Measurements from ENCODE around the gene PAXX.

PAXX gene

GRCh38 chr9:136952876-136953770 is 39.1 kb upstream of the PAXX start:
- DNase-seq (ENCODE audit: low read depth in 3 of 3): no peak

DNA sequence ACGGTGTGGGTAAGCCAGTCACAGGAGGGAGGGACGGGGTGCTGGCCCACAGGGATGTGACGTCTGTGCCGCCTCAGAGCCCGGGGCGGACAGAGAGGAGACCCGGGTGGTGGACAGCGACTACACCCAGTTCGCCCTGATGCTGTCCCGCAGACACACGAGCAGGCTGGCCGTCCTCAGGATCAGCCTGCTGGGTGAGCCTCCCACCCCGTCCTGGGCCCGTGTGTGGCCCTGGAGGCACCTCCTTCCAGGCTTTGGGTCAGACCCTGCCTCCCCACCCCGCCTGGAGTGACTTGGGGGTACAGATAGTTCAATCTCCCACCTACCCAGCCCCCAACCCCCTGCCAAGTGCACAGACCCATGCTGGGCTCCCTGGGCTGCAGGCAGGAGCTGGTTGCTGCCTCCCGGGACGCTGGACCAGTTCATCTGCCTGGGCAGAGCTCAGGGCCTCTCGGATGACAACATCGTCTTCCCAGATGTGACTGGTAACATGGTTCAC is 38.4 kb upstream of the PAXX start:
- no peak for DNase-seq (ENCODE audit: low read depth in 3 of 3)

- no peak for DNase-seq (ENCODE audit: low read depth in 3 of 3)
Observed at GRCh38 chr9:136954270-136955083, 37.7 kb upstream of the PAXX start.

DNA sequence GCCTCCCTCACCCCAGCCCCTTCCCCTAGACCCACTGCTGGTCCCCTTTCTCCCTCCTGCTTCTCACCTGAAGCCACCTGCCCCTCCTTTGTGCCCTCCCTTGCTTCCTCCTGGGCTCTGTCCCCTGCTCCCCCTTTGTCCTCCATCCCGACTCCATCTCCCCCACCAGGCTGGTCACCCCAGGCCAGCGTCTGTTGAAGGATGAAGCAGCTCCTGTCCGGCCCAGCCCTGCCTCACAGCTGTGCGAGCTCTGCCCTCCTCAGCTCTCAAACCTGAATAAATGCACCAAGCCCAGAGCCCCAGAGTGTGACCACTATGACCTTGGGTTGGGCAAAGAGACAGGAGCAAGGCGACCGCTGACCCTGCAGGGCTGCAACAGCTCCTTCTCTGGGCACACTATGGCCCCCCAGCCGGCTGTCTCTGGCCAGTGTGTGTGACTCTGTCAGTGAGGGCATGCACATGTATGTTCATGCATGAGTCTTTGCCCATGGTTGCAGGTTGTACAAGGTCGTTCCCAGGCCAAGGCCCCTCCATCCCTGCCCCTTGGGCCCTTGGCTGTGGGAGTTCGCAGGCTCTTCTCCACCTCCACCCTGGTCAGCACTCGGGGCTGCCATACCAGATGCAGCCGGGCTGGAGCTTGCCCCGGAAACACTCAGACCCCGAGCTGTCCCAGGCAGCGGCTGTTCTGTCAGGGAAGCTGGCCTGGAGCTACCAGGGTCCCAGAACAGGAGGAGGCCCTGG is 36.9 kb upstream of the PAXX start:
- no peak for DNase-seq (ENCODE audit: low read depth in 3 of 3)

DNA sequence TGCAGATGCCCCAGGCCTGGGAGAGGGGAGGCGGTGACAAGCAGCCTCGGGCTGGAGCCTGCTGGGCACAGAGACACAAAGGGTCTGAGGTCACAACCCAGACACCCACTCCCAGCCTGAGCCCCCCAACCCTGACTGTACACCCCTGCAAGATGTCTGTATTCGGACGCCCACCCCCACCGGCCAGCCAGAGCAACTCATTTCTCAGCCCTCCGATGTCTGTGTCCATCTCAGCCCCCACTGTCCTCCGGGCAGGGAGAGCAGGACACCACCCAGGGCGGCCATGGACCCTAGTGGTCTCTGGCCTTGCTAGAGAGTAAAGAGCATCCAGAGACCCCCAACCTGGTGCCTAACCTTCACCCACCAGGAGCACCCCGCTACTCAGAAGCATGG is 36.3 kb upstream of the PAXX start:
- no peak for DNase-seq (ENCODE audit: low read depth in 3 of 3)

DNA sequence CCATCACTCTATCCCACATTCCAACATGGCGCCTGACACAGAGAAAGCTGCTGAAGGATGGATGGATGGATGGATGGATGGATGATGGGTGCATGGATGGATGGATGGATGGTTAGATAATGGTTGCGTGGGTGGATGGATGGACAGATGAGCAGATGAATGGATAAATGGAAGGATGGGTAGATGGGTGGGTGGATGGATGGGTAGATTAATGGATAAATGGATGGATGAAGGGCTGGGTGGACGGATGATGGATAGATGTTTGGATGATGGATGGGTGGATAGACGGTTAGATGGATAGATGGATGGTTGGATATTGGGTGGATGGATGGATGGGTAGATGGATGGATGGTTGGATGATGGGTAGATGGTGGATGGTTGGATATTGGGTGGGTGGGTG is 35.6 kb upstream of the PAXX start:
- no peak for DNase-seq (ENCODE audit: low read depth in 3 of 3)

GRCh38 chr9:136957461-136957860 is 34.8 kb upstream of the PAXX start:
- no peak for DNase-seq (ENCODE audit: low read depth in 3 of 3)

GRCh38 chr9:136957901-136958300 is 34.3 kb upstream of the PAXX start:
- no peak for DNase-seq (ENCODE audit: low read depth in 3 of 3)

DNA sequence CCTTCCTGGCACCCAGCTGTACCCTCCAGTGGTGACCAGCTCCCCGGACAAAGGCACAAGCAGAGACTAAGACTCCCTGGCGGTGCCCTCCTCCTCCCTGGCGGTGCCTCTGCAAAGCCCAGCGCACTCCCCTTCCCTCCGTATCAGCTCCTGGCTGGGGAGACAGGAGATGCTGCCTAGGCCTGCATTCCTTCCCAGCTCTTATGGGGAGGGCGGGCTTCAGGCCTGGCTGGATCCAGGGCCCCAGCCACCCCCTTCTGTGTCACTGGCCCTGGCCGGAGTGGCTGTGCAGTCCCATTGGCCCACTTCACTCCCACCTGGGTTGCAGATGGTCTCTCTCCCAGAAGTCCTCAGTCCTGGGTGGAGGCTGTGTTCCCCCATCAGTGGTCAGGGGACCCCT is 33.7 kb upstream of the PAXX start:
- DNase-seq (ENCODE audit: low read depth in 3 of 3): no peak

DNA sequence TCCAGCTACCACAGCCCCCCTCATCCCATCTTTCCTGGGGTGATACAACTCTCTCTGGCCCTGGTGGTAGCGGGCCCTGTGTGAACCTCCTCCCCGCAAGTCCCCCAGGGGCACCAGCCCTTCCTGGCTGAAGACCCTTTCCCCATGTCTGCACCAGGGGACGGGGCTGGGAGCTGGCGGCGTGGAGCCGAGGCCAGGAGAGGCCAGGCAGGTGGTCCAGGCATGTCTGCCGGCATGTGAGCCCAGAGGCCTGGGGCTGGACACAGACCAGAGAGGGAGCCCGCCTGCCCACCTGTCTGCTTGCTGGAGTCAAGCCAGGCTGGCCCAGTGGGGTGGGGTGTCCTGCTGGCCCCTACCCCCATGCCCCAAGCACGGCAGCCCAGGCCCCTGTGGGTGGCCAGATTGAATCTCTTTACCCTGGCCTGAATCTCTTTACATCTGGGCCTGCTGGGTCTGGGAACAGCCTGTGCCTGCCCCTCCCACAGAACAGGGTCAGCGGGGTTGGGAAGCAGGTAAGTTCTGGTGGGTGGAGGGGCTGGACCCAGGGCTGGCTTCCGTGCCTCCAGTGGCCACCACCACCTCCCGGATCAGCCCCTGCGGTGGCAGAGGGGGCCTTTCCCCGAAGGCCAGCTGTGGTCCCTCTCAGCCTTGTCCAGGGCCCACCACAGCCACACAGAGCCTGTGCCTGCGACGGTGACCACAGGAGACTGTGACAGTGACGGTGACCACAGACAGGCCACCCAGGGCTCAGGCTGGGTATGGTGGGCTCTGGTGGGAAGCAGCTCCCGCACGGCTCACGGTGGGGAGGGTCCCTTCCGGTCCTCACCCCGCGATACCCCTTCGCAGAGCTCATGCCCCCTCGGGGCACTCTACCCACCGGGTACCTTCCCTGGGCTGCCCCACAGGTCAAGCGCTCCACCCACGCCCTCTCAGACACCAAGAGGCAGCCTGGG is 33.0 kb upstream of the PAXX start:
- no peak for DNase-seq (ENCODE audit: low read depth in 3 of 3)

- DNase-seq (ENCODE audit: low read depth in 3 of 3): no peak
Observed at GRCh38 chr9:136960212-136960937, 31.8 kb upstream of the PAXX start.

GRCh38 chr9:136960938-136961275 is 31.3 kb upstream of the PAXX start:
- no peak for DNase-seq (ENCODE audit: low read depth in 3 of 3)

DNA sequence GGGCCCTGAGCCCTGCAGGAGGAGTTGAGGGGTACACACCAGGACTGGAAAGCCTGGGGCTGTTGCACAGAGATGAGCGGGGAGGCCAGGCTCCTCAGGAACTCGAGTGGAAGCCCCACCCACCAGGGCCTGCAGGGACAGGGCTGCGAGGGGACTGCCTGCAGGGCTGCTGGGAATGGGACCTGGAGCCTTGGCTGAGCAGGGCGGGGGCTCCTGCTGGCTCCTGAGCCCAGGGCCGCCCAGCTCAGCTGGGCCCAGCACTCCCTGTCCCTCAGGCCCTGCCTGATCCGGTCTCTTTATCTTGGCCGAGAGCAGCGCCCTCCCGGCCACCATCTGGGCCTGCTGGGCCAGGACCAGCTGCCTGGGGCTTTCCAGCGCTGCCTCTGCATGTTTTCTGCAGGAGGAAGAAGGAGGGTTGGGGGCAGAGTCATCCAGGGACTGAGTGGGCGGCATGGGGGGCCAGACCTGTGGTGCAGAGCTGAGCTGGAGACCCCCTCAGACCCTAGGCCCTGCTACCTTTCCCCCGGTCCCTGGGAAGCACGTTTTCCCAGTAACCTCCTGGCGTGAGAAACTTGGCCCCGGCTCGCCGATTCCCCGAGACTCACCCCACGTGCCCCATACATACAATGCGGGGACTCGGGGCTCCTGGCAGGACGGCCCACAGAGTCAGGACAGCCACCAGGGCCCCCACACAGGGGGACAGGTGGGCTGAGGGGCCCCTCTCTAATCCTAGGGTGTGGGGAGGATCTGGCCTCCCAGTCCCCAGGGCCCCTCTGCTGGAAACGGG is 30.8 kb upstream of the PAXX start:
- no peak for DNase-seq (ENCODE audit: low read depth in 3 of 3)

DNA sequence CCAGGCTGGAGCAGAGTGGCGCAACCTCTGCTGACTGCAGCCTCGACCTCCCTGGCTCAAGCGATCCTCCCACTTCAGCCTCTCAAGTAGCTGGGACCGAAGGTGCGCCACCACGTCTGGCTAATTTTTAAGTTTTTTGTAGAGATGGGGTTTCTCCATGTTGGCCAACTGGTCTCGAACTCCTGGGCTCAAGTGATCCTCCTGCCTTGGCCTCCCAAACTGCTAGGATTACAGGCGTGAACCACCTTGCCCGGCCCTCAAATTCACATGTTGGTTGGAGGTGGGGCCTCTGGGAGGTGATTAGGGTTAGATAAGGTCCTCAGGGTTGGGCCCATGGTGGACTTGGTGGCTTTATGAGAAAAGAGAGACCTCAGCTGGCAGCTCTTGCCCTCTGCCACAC is 30.1 kb upstream of the PAXX start:
- DNase-seq (ENCODE audit: low read depth in 3 of 3): no peak

DNA sequence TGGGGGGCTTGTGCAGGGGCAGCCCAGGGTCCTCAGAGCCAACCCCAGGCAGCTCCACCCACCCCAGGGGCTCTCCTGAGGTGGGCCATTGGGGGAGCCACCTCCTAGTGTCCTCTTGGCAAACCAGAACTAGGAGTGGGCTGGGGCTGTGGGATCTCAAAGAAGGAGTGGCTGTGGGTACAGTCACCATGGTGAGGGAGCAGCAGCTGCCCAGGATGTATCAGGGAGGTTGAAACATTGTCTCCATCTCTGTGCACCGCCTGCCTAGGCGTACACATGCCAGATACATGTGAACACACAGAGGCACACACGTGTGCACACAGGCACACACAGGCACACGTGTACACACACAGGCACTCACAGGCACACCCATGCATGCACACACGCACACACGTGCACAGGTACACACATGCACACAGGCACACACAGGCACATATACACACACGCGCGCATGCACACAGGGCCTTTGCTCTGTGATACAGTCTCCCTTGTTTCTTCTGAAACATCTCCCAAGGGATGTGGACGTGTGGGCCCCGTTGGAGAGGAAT is 29.4 kb upstream of the PAXX start:
- DNase-seq (ENCODE audit: low read depth in 3 of 3): no peak

GRCh38 chr9:136963341-136963740 is 28.9 kb upstream of the PAXX start:
- no peak for DNase-seq (ENCODE audit: low read depth in 3 of 3)

DNA sequence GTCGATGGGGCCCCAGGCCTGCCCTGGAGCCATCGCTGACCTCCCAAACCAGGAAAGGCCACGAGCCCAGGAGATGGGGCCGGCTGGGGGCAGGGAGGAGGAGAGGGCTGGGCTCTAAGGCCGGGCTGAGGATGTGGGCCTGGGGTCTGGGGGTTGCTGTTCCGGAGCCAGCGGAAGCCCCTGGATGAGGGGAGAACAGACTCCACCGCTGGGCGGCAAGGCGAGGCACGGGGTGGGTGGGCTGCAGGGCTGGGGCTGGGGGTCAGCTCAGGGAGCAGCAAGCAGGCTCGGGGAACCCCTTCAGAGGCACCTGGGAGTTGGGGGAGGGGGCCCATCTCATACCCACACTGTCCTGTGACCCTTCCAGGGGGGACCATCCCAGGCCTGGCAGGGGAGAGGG is 28.5 kb upstream of the PAXX start:
- DNase-seq (ENCODE audit: low read depth in 3 of 3): no peak

GRCh38 chr9:136964171-136964689 is 28.0 kb upstream of the PAXX start:
- DNase-seq (ENCODE audit: low read depth in 3 of 3): no peak

DNA sequence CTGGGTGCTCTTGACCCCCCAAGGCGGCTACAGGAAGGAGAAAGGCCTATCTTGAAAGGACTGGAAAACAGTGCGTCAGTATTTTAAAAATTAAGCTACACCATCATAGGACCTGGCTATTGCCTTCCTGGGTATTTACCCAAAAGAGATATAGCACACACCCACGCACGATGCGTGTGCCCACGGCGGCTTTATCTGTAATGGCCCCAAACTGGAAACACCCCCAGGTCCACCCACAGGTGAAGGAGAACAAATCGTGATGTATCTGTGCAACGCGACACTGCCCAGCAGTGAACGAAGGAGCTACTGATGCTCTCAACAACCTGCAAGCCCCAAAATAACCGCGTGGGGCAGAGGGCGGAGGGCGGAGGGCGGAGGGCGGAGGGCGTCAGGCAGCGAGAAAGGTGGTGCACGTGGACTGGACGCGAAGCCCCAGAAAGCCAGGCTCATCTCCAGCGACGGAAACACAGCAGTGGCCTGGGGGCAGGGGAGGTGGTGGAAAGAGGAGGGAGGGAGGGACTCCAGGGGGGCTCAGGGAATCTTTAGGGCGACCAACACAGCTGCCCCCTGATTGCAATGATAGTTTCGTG is 27.3 kb upstream of the PAXX start:
- no peak for DNase-seq (ENCODE audit: low read depth in 3 of 3)

Measured in stimulated activated CD4-positive, alpha-beta T cell treated with anti-CD3 and anti-CD28 coated beads, TNF-alpha, amount 100 ng/mL, for 48 hours (primary cell).